ENCODE measurements around the gene QRFP.

QRFP gene

DNA sequence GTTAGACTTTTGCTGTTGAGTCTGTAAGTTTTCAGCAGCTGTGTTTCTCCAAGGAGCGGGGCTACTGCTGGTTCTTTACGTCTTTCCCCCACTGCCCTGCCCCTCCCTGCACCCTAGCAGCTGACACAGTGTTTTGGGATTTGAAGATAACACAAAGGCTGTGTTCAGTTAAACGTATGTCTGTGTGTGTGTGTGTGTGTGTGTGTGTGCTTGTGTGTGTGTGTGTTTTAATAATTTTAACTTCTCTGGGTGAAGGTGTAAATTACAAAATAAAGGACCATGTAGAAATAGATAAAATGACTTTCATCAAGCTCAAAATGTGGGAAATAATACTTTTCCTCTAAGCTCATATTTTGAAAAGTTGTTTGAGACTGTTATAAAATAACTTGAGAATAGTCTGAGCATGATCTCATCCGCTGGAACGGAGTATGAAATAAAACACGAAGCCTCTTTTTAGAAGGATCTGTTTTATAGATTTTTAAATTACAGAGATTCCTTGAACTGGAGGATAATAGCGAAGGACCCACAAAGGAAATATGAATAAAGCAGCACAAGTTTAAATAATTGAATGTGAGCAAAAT lies 50.6 kb downstream of the QRFP start (continued):
- no peak for TF ChIP-seq ZNF433 (tag by site-specific recombination; IDR thresholded peaks at IDR 0.05; ENCODE audit: low read depth)
- no peak for TF ChIP-seq KLF7 (tag by site-specific recombination; IDR thresholded peaks at IDR 0.05; ENCODE audit: borderline replicate concordance)
- TF ChIP-seq, protein P1, sequence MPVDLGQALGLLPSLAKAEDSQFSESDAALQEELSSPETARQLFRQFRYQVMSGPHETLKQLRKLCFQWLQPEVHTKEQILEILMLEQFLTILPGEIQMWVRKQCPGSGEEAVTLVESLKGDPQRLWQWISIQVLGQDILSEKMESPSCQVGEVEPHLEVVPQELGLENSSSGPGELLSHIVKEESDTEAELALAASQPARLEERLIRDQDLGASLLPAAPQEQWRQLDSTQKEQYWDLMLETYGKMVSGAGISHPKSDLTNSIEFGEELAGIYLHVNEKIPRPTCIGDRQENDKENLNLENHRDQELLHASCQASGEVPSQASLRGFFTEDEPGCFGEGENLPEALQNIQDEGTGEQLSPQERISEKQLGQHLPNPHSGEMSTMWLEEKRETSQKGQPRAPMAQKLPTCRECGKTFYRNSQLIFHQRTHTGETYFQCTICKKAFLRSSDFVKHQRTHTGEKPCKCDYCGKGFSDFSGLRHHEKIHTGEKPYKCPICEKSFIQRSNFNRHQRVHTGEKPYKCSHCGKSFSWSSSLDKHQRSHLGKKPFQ (tag by site-specific recombination; IDR thresholded peaks at IDR 0.05): no peak
- peak; percentile 75 for TF ChIP-seq OSR2 (tag by site-specific recombination; IDR thresholded peaks at IDR 0.05)
- no peak for TF ChIP-seq GLI2 (tag by site-specific recombination; IDR thresholded peaks at IDR 0.05; ENCODE audit: borderline replicate concordance, low read depth)
- TF ChIP-seq ZNF670 (tag by site-specific recombination; IDR thresholded peaks at IDR 0.05; ENCODE audit: low read depth): no peak
- TF ChIP-seq ZFP3 (tag by site-specific recombination; IDR thresholded peaks at IDR 0.05; ENCODE audit: low read depth): no peak
- TF ChIP-seq ZNF830 (tag by site-specific recombination; IDR thresholded peaks at IDR 0.05; ENCODE audit: low read depth): no peak
- TF ChIP-seq SP3 (tag by site-specific recombination; IDR thresholded peaks at IDR 0.05): no peak
- peak; percentile 14; the same call in 1 of the 2 replicates for TF ChIP-seq ZNF654 (tag by site-specific recombination; IDR thresholded peaks at IDR 0.05; ENCODE audit: low read depth)
- TF ChIP-seq ZNF174 (tag by site-specific recombination; IDR thresholded peaks at IDR 0.05): no peak
- peak; percentile 67 for TF ChIP-seq ZNF366 (tag by site-specific recombination; conservative IDR thresholded peaks at IDR 0.05)
- no peak for TF ChIP-seq ZNF169 (tag by site-specific recombination; IDR thresholded peaks at IDR 0.05)
- TF ChIP-seq ZNF677 (tag by site-specific recombination; IDR thresholded peaks at IDR 0.05): no peak
- TF ChIP-seq ZNF175 (tag by site-specific recombination; IDR thresholded peaks at IDR 0.05): no peak
- TF ChIP-seq, protein P2, sequence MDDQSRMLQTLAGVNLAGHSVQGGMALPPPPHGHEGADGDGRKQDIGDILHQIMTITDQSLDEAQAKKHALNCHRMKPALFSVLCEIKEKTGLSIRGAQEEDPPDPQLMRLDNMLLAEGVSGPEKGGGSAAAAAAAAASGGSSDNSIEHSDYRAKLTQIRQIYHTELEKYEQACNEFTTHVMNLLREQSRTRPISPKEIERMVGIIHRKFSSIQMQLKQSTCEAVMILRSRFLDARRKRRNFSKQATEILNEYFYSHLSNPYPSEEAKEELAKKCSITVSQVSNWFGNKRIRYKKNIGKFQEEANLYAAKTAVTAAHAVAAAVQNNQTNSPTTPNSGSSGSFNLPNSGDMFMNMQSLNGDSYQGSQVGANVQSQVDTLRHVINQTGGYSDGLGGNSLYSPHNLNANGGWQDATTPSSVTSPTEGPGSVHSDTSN (CRISPR knock-in tag; IDR thresholded peaks at IDR 0.05): no peak
- peak; percentile 73 for TF ChIP-seq ZNF324 (tag by site-specific recombination; IDR thresholded peaks at IDR 0.05)
- peak; percentile 84 for TF ChIP-seq ZNF629 (tag by site-specific recombination; IDR thresholded peaks at IDR 0.05)
- no peak for TF ChIP-seq ZNF132 (tag by site-specific recombination; IDR thresholded peaks at IDR 0.05; ENCODE audit: borderline replicate concordance)
- no peak for TF ChIP-seq TRIM28 (IDR thresholded peaks at IDR 0.05; ENCODE audit: borderline replicate concordance, low read length)
- no peak for TF ChIP-seq SCRT2 (tag by site-specific recombination; IDR thresholded peaks at IDR 0.05)
- TF ChIP-seq ZNF140 (tag by site-specific recombination; IDR thresholded peaks at IDR 0.05): no peak
- TF ChIP-seq ZNF560 (tag by site-specific recombination; IDR thresholded peaks at IDR 0.05; ENCODE audit: borderline replicate concordance): no peak
- TF ChIP-seq ZNF510 (tag by site-specific recombination; IDR thresholded peaks at IDR 0.05; ENCODE audit: insufficient replicate concordance): no peak
- TF ChIP-seq ZBTB7A (tag by site-specific recombination; IDR thresholded peaks at IDR 0.05; ENCODE audit: low read depth): no peak
- no peak for TF ChIP-seq ZNF626 (tag by site-specific recombination; IDR thresholded peaks at IDR 0.05)
- TF ChIP-seq, protein P3, sequence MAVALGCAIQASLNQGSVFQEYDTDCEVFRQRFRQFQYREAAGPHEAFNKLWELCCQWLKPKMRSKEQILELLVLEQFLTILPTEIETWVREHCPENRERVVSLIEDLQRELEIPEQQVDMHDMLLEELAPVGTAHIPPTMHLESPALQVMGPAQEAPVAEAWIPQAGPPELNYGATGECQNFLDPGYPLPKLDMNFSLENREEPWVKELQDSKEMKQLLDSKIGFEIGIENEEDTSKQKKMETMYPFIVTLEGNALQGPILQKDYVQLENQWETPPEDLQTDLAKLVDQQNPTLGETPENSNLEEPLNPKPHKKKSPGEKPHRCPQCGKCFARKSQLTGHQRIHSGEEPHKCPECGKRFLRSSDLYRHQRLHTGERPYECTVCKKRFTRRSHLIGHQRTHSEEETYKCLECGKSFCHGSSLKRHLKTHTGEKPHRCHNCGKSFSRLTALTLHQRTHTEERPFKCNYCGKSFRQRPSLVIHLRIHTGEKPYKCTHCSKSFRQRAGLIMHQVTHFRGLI (tag by site-specific recombination; IDR thresholded peaks at IDR 0.05): no peak
- TF ChIP-seq, protein P4, sequence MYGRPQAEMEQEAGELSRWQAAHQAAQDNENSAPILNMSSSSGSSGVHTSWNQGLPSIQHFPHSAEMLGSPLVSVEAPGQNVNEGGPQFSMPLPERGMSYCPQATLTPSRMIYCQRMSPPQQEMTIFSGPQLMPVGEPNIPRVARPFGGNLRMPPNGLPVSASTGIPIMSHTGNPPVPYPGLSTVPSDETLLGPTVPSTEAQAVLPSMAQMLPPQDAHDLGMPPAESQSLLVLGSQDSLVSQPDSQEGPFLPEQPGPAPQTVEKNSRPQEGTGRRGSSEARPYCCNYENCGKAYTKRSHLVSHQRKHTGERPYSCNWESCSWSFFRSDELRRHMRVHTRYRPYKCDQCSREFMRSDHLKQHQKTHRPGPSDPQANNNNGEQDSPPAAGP (tag by site-specific recombination; IDR thresholded peaks at IDR 0.05): no peak
- no peak for TF ChIP-seq ZNF221 (tag by site-specific recombination; IDR thresholded peaks at IDR 0.05; ENCODE audit: borderline replicate concordance)
- TF ChIP-seq ZBTB17 (tag by site-specific recombination; IDR thresholded peaks at IDR 0.05): 0 out of 2 replicates have a peak, but pooled peaks have one; percentile 18
- TF ChIP-seq, protein P5, sequence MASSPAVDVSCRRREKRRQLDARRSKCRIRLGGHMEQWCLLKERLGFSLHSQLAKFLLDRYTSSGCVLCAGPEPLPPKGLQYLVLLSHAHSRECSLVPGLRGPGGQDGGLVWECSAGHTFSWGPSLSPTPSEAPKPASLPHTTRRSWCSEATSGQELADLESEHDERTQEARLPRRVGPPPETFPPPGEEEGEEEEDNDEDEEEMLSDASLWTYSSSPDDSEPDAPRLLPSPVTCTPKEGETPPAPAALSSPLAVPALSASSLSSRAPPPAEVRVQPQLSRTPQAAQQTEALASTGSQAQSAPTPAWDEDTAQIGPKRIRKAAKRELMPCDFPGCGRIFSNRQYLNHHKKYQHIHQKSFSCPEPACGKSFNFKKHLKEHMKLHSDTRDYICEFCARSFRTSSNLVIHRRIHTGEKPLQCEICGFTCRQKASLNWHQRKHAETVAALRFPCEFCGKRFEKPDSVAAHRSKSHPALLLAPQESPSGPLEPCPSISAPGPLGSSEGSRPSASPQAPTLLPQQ (tag by site-specific recombination; IDR thresholded peaks at IDR 0.05): peak; percentile 81; the same call in 1 of the 2 replicates
- TF ChIP-seq, protein P6, sequence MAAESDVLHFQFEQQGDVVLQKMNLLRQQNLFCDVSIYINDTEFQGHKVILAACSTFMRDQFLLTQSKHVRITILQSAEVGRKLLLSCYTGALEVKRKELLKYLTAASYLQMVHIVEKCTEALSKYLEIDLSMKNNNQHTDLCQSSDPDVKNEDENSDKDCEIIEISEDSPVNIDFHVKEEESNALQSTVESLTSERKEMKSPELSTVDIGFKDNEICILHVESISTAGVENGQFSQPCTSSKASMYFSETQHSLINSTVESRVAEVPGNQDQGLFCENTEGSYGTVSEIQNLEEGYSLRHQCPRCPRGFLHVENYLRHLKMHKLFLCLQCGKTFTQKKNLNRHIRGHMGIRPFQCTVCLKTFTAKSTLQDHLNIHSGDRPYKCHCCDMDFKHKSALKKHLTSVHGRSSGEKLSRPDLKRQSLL (tag by site-specific recombination; IDR thresholded peaks at IDR 0.05): no peak
- no peak for TF ChIP-seq ZNF549 (tag by site-specific recombination; IDR thresholded peaks at IDR 0.05)
- TF ChIP-seq GLIS1 (tag by site-specific recombination; IDR thresholded peaks at IDR 0.05): no peak

Data from HEK293 (cell line).